IPS DF 4.7 (cell line): Measurements from ENCODE around the gene SEMA5A.

Experiments used
- DNase-seq: peaks from one replicate; pipeline ENCODE4 v3.0.0-alpha.2; 2013; ENCODE audit warnings: low spot score; ENCODE audit errors: extremely low read depth

Gene SEMA5A

GRCh38 chr5:9547122-9547947 lies 1.5 kb upstream of the SEMA5A start:
- DNase-seq: no peak

- no peak for DNase-seq
These were observed 511 bp downstream of the SEMA5A start for GRCh38 chr5:9545136-9545991.

- DNase-seq: peak; percentile 71
These were observed 1.3 kb downstream of the SEMA5A start for GRCh38 chr5:9544502-9545135.

- no peak for DNase-seq
These were observed 1.8 kb downstream of the SEMA5A start for GRCh38 chr5:9544056-9544455.

GRCh38 chr5:9543311-9543920 lies 2.5 kb downstream of the SEMA5A start:
- DNase-seq: no peak

- no peak for DNase-seq
These were observed 5.1 kb downstream of the SEMA5A start for GRCh38 chr5:9540791-9541190.

- DNase-seq: no peak
These were observed 7.4 kb downstream of the SEMA5A start for GRCh38 chr5:9538504-9538903.

GRCh38 chr5:9537223-9538141 lies 8.4 kb downstream of the SEMA5A start:
- no peak for DNase-seq

- no peak for DNase-seq
These were observed 9.2 kb downstream of the SEMA5A start for GRCh38 chr5:9536717-9537116.

- no peak for DNase-seq
These were observed 10.9 kb downstream of the SEMA5A start for GRCh38 chr5:9534881-9535517.

GRCh38 chr5:9533562-9534364 lies 12.1 kb downstream of the SEMA5A start:
- no peak for DNase-seq

GRCh38 chr5:9533096-9533495 lies 12.8 kb downstream of the SEMA5A start:
- DNase-seq: no peak

GRCh38 chr5:9529513-9529912 lies 16.4 kb downstream of the SEMA5A start:
- DNase-seq: no peak

- DNase-seq: no peak
These were observed 16.8 kb downstream of the SEMA5A start for GRCh38 chr5:9529041-9529480.

GRCh38 chr5:9524941-9525340 lies 20.9 kb downstream of the SEMA5A start:
- DNase-seq: no peak

- no peak for DNase-seq
These were observed 22.6 kb downstream of the SEMA5A start for GRCh38 chr5:9523090-9523823.

GRCh38 chr5:9519537-9519936 lies 26.3 kb downstream of the SEMA5A start:
- no peak for DNase-seq

GRCh38 chr5:9516591-9516990 lies 29.3 kb downstream of the SEMA5A start:
- no peak for DNase-seq
